HepG2 (cell line): ENCODE data around the gene PBX4. TPM values are rescaled to one million over a fixed set of nuclear protein-coding genes. Genes with fewer than 3 reads are reported as not detected.

Experiments used
- ATAC-seq: fragments of 200-7000 bp; cut with Tn5 transposase; 3 replicates; pipeline ENCODE4 v1.9.1; 2020; ENCODE audit warnings: mild to moderate bottlenecking, moderate library complexity
- BruUV-seq: library from RNA; stranded (reverse); fragments of 400-500 nt; replicated peaks from 2 replicates; lab custom pipeline; 2021; lab: Mats Ljungman, UMichigan
- CTCF ChIA-PET: fragments of 300-600 bp; formaldehyde crosslinking; extraction: SDS; loops from one replicate; lab custom pipeline; 2021; ENCODE audit warnings: low total read pairs, inconsistent platforms, low intra/inter-chr PET ratio; lab: Yijun Ruan, JAX
- POLR2A ChIA-PET: fragments of 350-600 bp; sonication (Branson Sonifier 250); formaldehyde crosslinking; loops from one replicate; lab custom pipeline; 2020; ENCODE audit warnings: antibody characterized with exemption, inconsistent platforms; lab: Yijun Ruan, JAX
- DNase-seq: peaks from one replicate; pipeline ENCODE4 v3.0.0-alpha.2; 2015; ENCODE audit warnings: low spot score
- FAIRE-seq: peaks from 3 replicates; lab custom pipeline; 2011; peaks lifted over from hg19 to GRCh38; lab: Jason Lieb, UNC
- H2AFZ ChIP-seq: one replicate; pipeline ENCODE4 v1.6.1; 2011; ENCODE audit warnings: low read length, inconsistent platforms
- H3K27ac ChIP-seq: fragments of 300-600 bp; 3 replicates; pipeline ENCODE4 v1.8.0; 2011; ENCODE audit warnings: mixed run types, mild to moderate bottlenecking, mixed read lengths, low read length, inconsistent platforms; ENCODE audit not compliant: insufficient read depth; ENCODE audit errors: extremely low read length
- H3K27me3 ChIP-seq, 2 experiments: fragments of 200-600 bp in 1 of 2; 2 replicates in 1 of 2; 3 replicates in 1 of 2; pipeline versions ENCODE4 v1.6.0 to v1.8.0; 2011; ENCODE audit warnings: low read length in 2 of 2, mild to moderate bottlenecking in 2 of 2, moderate library complexity in 2 of 2, inconsistent platforms in 1 of 2; ENCODE audit not compliant: insufficient read depth in 2 of 2, control insufficient read depth in 1 of 2
- H3K36me3 ChIP-seq, 2 experiments: fragments of 200-600 bp in 1 of 2; replicated peaks in 1 of 2; 2 replicates in 1 of 2; 3 replicates in 1 of 2; pipeline versions ENCODE4 v1.5.1 to v1.8.0; 2011; ENCODE audit warnings: low read length in 2 of 2, inconsistent platforms in 1 of 2; ENCODE audit not compliant: insufficient read depth in 2 of 2, control insufficient read depth in 1 of 2
- H3K4me1 ChIP-seq: 2 replicates; pipeline ENCODE4 v1.5.1; 2012; ENCODE audit warnings: low read length, inconsistent platforms; ENCODE audit not compliant: insufficient read depth
- H3K4me2 ChIP-seq: 2 replicates; pipeline ENCODE4 v1.6.0; 2011; ENCODE audit warnings: low read depth, low read length, inconsistent platforms
- H3K4me3 ChIP-seq, 3 experiments: fragments of 200-600 bp in 1 of 3; sonication (generic), shearing (Covaris generic) in 1 of 3; replicated peaks in 1 of 3; 2 replicates each; pipeline ENCODE4 v1.5.1; 2011 to 2016; ENCODE audit warnings: low read length in 3 of 3, inconsistent platforms in 2 of 3, low read depth in 2 of 3, mild to moderate bottlenecking in 2 of 3, control low read depth in 1 of 3, mixed read lengths in 1 of 3; ENCODE audit not compliant: insufficient read depth in 1 of 3
- H3K79me2 ChIP-seq: one replicate; pipeline ENCODE4 v1.6.1; 2011; ENCODE audit warnings: low read length, inconsistent platforms; ENCODE audit not compliant: insufficient read depth
- H3K9ac ChIP-seq: 2 replicates; pipeline ENCODE4 v1.6.0; 2011; ENCODE audit warnings: mild to moderate bottlenecking, low read depth, low read length, inconsistent platforms; ENCODE audit not compliant: insufficient read depth
- H3K9me3 ChIP-seq: 2 replicates; pipeline ENCODE4 v1.5.1; 2012; ENCODE audit warnings: mild to moderate bottlenecking, low read length
- H4K20me1 ChIP-seq: 2 replicates; pipeline ENCODE4 v1.6.0; 2011; ENCODE audit warnings: inconsistent platforms, mild to moderate bottlenecking, low read length, moderate library complexity; ENCODE audit not compliant: insufficient read depth
- HDAC6 ChIP-seq: fragments of 200-600 bp; sonication (generic); IDR thresholded peaks from 2 replicates; pipeline ENCODE4 v1.7.0; 2017; ENCODE audit warnings: mild to moderate bottlenecking, antibody characterized with exemption, low read length, low read depth
- KDM2A ChIP-seq: sonication (generic); formaldehyde crosslinking; IDR thresholded peaks from 2 replicates; pipeline ENCODE4 v1.4.0; 2020; ENCODE audit warnings: low read depth, missing genetic modification reagents, borderline replicate concordance
- NCOA2 ChIP-seq: sonication (generic); formaldehyde crosslinking; IDR thresholded peaks from 2 replicates; pipeline ENCODE4 v1.8.0; 2022; ENCODE audit warnings: inconsistent platforms
- NR2C2 ChIP-seq: sonication (generic); formaldehyde crosslinking; IDR thresholded peaks from 2 replicates; pipeline ENCODE4 v1.4.0; 2020; ENCODE audit warnings: missing genetic modification reagents, mild to moderate bottlenecking, moderate library complexity, borderline replicate concordance
- RARA ChIP-seq: IDR thresholded peaks from 2 replicates; pipeline ENCODE4 v1.6.1; 2016; ENCODE audit warnings: missing genetic modification reagents, missing compliant biosample characterization
- SKIL ChIP-seq: sonication (generic); formaldehyde crosslinking; IDR thresholded peaks from 2 replicates; pipeline ENCODE4 v1.8.0; 2022; ENCODE audit warnings: missing genetic modification reagents, mild to moderate bottlenecking, moderate library complexity, borderline replicate concordance
- SMC3 ChIP-seq: IDR thresholded peaks from 2 replicates; pipeline ENCODE4 v1.6.1; 2011; ENCODE audit warnings: low read length, improper control_type of control experiment
- THAP9 ChIP-seq: sonication (generic); formaldehyde crosslinking; IDR thresholded peaks from 2 replicates; pipeline ENCODE4; 2020; ENCODE audit warnings: missing genetic modification reagents, mild to moderate bottlenecking, borderline replicate concordance
- TRIM22 ChIP-seq: fragments of 450-650 bp; IDR thresholded peaks from 2 replicates; pipeline ENCODE4 v1.6.1; 2017
- ZNF124 ChIP-seq: sonication (generic); formaldehyde crosslinking; IDR thresholded peaks from 2 replicates; pipeline ENCODE4 v1.4.0; 2020; ENCODE audit warnings: missing genetic modification reagents
- ZNF142 ChIP-seq: sonication (generic); formaldehyde crosslinking; IDR thresholded peaks from 2 replicates; pipeline ENCODE4 v1.4.0; 2020; ENCODE audit warnings: missing genetic modification reagents
- ZNF713 ChIP-seq: sonication (generic); formaldehyde crosslinking; IDR thresholded peaks from 2 replicates; pipeline ENCODE4 v1.4.0; 2020; ENCODE audit warnings: mild to moderate bottlenecking, missing genetic modification reagents
- ZNF768 ChIP-seq: sonication (generic); formaldehyde crosslinking; IDR thresholded peaks from 2 replicates; pipeline ENCODE4 v1.4.0; 2020; ENCODE audit warnings: missing genetic modification reagents
- WGBS: methylation state at CpG from one replicate; pipeline ENCODE4 v1.1.6; 2017; ENCODE audit warnings: low lambda C conversion rate; 5-methylcytosine and 5-hydroxymethylcytosine counted together
- in situ Hi-C: cut with HindIII; loops from 2 replicates; pipeline ENCODE4 v1.10.0; 2017; ENCODE audit warnings: low pct_unique_long_range_greater_than_20kb; ENCODE audit not compliant: extremely low pct_ligation_motif_present
- intact Hi-C: fragments of 100-400 bp; cut with micrococcal nuclease; formaldehyde crosslinking; loops from one replicate; pipeline ENCODE4 v1.10.0; 2022; ENCODE audit not compliant: unreplicated experiment
- polyA plus RNA-seq, 8 experiments: library from polyadenylated mRNA; depleted of rRNA in 3 of 8; stranded (reverse) in 7 of 8; unstranded in 1 of 8; fragments of >200 nt; fragmentation: Illumina TruSeq in 4 of 8; extraction: Trizol in 4 of 8; gene quantifications; 2 replicates each; pipeline versions ENCODE4 v1.2.1 to v1.2.3, GENCODE V29; 2011 to 2016; ENCODE audit warnings: low read depth in 4 of 8, missing spikeins in 1 of 8, mixed read lengths in 1 of 8; ENCODE audit not compliant: insufficient read depth in 1 of 8
- total RNA-seq, 5 experiments: library from RNA; depleted of rRNA; stranded (reverse); fragments of >200 nt; fragmentation: Illumina TruSeq; extraction: Trizol; gene quantifications; 2 replicates each; pipeline ENCODE4 v1.2.3, GENCODE V29; 2016; ENCODE audit warnings: low read depth in 1 of 5

The PBX4 gene
- total and polyA plus RNA-seq, 2 of the 13 experiments (the other 11 are each of a cell fraction or from before 2014, with no cell fraction given) = not detected

GRCh38 chr19:19632661-19633060 is 14.2 kb upstream of the PBX4 start:
- no TSS peak for BruUV-seq
- in situ Hi-C loops = no loop called here
- TF ChIP-seq ZNF768 (CRISPR knock-in tag) (no peak), ZNF713 (no peak), NCOA2 (CRISPR knock-in tag) (no peak), HDAC6 (no peak), RARA (CRISPR knock-in tag) (no peak), NR2C2 (CRISPR knock-in tag) (no peak), ZNF142 (no peak), THAP9 (CRISPR knock-in tag) (no peak), SKIL (CRISPR knock-in tag) (no peak), TRIM22 (no peak), ZNF124 (CRISPR knock-in tag) (no peak), SMC3 (no peak), KDM2A (no peak)

More at GRCh38 chr19:19632661-19633060, 14.2 kb upstream of the PBX4 start:
- H3K27ac ChIP-seq = no peak overlapping the region
- no peaks in the 10 kb centered on the region for H3K79me2 ChIP-seq
- H3K4me3 ChIP-seq = no peak overlapping the region
- H4K20me1 ChIP-seq = no peaks in the 10 kb centered on the region
- 87% methylated on average over 5 of the region's 5 CpGs for WGBS
- ATAC-seq = no peak
- DNase-seq = no peak
- no peaks in the 10 kb centered on the region for H3K27me3 ChIP-seq
- H2AFZ ChIP-seq = no peak overlapping the region
- no peaks in the 10 kb centered on the region for H3K9me3 ChIP-seq
- no peaks in the 10 kb centered on the region for H3K4me1 ChIP-seq
- ChIA-PET POLR2A (no interaction called here), CTCF (no interaction called here)
- H3K9ac ChIP-seq = no peak overlapping the region
- intact Hi-C loops = no loop called here
- no peak overlapping the region for H3K4me2 ChIP-seq
- no peak for FAIRE-seq
- no peaks in the 10 kb centered on the region for H3K36me3 ChIP-seq
